Liver (tissue), 9 donors: ENCODE measurements around the gene RNFT2. TPM values are rescaled to one million over a fixed set of nuclear protein-coding genes. Genes with fewer than 3 reads are reported as not detected.
A peak's percentile ranks its signal among the peaks of the same experiment; 100 is the strongest.

Experiments
- DNase-seq: peaks from one replicate; pipeline ENCODE4 v3.0.0-alpha.2; 2017; ENCODE audit warnings: low spot score
- H3K27ac ChIP-seq, 2 donors: one replicate each; pipeline ENCODE4 v1.7.0; 2013; ENCODE audit warnings: inconsistent platforms in 2 of 2, low read length in 2 of 2, control low read depth in 1 of 2, low read depth in 1 of 2, mild to moderate bottlenecking in 1 of 2
- H3K27me3 ChIP-seq, 4 donors: one replicate each; pipeline versions ENCODE4 v1.6.1 to v1.7.0; 2013; ENCODE audit warnings: low read length in 3 of 4, inconsistent platforms in 1 of 4, mild to moderate bottlenecking in 1 of 4, moderate library complexity in 1 of 4; ENCODE audit not compliant: control insufficient read depth in 4 of 4, insufficient read depth in 4 of 4
- H3K36me3 ChIP-seq, 4 donors: one replicate each; pipeline versions ENCODE4 v1.6.1 to v1.7.0; 2013; ENCODE audit warnings: low read length in 3 of 4, mild to moderate bottlenecking in 3 of 4, low read depth in 1 of 4, moderate library complexity in 1 of 4; ENCODE audit not compliant: control insufficient read depth in 4 of 4, insufficient read depth in 3 of 4
- H3K4me1 ChIP-seq, 4 donors: one replicate each; pipeline versions ENCODE4 v1.6.1 to v1.7.0; 2013; ENCODE audit warnings: low read length in 3 of 4, mild to moderate bottlenecking in 3 of 4, moderate library complexity in 1 of 4; ENCODE audit not compliant: control insufficient read depth in 4 of 4, insufficient read depth in 4 of 4
- H3K4me3 ChIP-seq, 3 donors: one replicate each; pipeline versions ENCODE4 v1.6.1 to v1.7.0; 2013; ENCODE audit warnings: low read length in 3 of 3, control low read depth in 1 of 3, low read depth in 1 of 3, mild to moderate bottlenecking in 1 of 3
- H3K9ac ChIP-seq, 2 donors: one replicate each; pipeline ENCODE4 v1.7.0; 2013; ENCODE audit warnings: low read length in 2 of 2, mild to moderate bottlenecking in 2 of 2, moderate library complexity in 2 of 2, control low read depth in 1 of 2, low read depth in 1 of 2
- H3K9me3 ChIP-seq, 4 donors: one replicate each; pipeline versions ENCODE4 v1.6.1 to v1.7.0; 2013; ENCODE audit warnings: low read length in 3 of 4; ENCODE audit not compliant: control insufficient read depth in 4 of 4
- EGR1 ChIP-seq, 2 donors: IDR thresholded peaks; 2 replicates each; pipeline ENCODE4 v1.6.1; 2016 to 2018; ENCODE audit warnings: antibody characterized with exemption in 2 of 2, low read depth in 2 of 2
- FOXA1 ChIP-seq: IDR thresholded peaks from 2 replicates; pipeline ENCODE4 v1.6.1; 2016; ENCODE audit warnings: antibody characterized with exemption
- FOXA2 ChIP-seq: IDR thresholded peaks from 2 replicates; pipeline ENCODE4 v1.6.1; 2016; ENCODE audit warnings: antibody characterized with exemption
- GABPA ChIP-seq, 2 donors: IDR thresholded peaks in 1 of 2; conservative IDR thresholded peaks in 1 of 2; 2 replicates each; pipeline ENCODE4 v1.6.1; 2016; ENCODE audit warnings: antibody characterized with exemption in 2 of 2, mild to moderate bottlenecking in 1 of 2, moderate library complexity in 1 of 2
- HNF4A ChIP-seq, 2 donors: conservative IDR thresholded peaks; 2 replicates each; pipeline ENCODE4 v1.6.1; 2016; ENCODE audit warnings: antibody characterized with exemption in 2 of 2, mild to moderate bottlenecking in 2 of 2
- HNF4G ChIP-seq: IDR thresholded peaks from 2 replicates; pipeline ENCODE4 v1.6.1; 2016; ENCODE audit warnings: antibody characterized with exemption
- JUND ChIP-seq, 2 donors: IDR thresholded peaks; 2 replicates each; pipeline ENCODE4 v1.6.1; 2016; ENCODE audit warnings: antibody characterized with exemption in 2 of 2
- NR2F2 ChIP-seq: IDR thresholded peaks from 2 replicates; pipeline ENCODE4 v1.6.1; 2016; ENCODE audit warnings: antibody characterized with exemption
- RXRA ChIP-seq, 2 donors: IDR thresholded peaks; 2 replicates each; pipeline ENCODE4 v1.6.1; 2017 to 2018; ENCODE audit warnings: antibody characterized with exemption in 2 of 2, mild to moderate bottlenecking in 1 of 2
- SP1 ChIP-seq: IDR thresholded peaks from 2 replicates; pipeline ENCODE4 v1.6.1; 2018; ENCODE audit warnings: antibody characterized with exemption, mild to moderate bottlenecking
- TAF1 ChIP-seq: conservative IDR thresholded peaks from 2 replicates; pipeline ENCODE4 v1.6.1; 2016; ENCODE audit warnings: antibody characterized with exemption, mild to moderate bottlenecking
- YY1 ChIP-seq: IDR thresholded peaks from 2 replicates; pipeline ENCODE4 v1.6.1; 2016; ENCODE audit warnings: antibody characterized with exemption, mild to moderate bottlenecking
- WGBS: extraction: QIAGEN DNeasy Blood & Tissue Kit; methylation state at CpG from one replicate; pipeline ENCODE4 v1.1.7; 2013; 5-methylcytosine and 5-hydroxymethylcytosine counted together
- polyA plus RNA-seq, 2 donors: library from polyadenylated mRNA; stranded (reverse) in 1 of 2; unstranded in 1 of 2; fragments of 200-250 nt in 1 of 2; fragments of >200 nt in 1 of 2; fragmentation: Nextera tagmentation in 1 of 2; extraction: Ambion mirVana in 1 of 2; gene quantifications; one replicate each; pipeline versions ENCODE4 v1.2.1 to v1.2.3, GENCODE V29; 2013 to 2015
- total RNA-seq, 2 donors: library from RNA; depleted of rRNA; stranded (reverse); fragments of >200 nt; gene quantifications; one replicate each; pipeline ENCODE4 v1.2.3, GENCODE V29; 2014
- TF ChIP-seq, protein P1 (sequence below): IDR thresholded peaks from 2 replicates; pipeline ENCODE4 v1.6.1; 2016; ENCODE audit warnings: antibody characterized with exemption
- TF ChIP-seq, protein P2 (sequence below): IDR thresholded peaks from 2 replicates; pipeline ENCODE4 v1.6.1; 2016; ENCODE audit warnings: antibody characterized with exemption, mild to moderate bottlenecking
- TF ChIP-seq, protein P3 (sequence below): IDR thresholded peaks from 2 replicates; pipeline ENCODE4 v1.6.1; 2016; ENCODE audit warnings: antibody characterized with exemption
- TF ChIP-seq, protein P4 (sequence below): fragments of 150-350 bp; IDR thresholded peaks from 2 replicates; pipeline ENCODE4 v1.5.1; 2017; ENCODE audit warnings: improper control_type of control experiment, low read depth, low read length; ENCODE audit not compliant: missing input control
- donor health status: healthy.
- donor health status: healthy.
- donor health status: healthy.
- donor health status: healthy.
- donor health status: healthy.

The RNFT2 gene
- total and polyA plus RNA-seq, 4 donors = 0.13 to 1.4 (median 0.19) TPM

DNA sequence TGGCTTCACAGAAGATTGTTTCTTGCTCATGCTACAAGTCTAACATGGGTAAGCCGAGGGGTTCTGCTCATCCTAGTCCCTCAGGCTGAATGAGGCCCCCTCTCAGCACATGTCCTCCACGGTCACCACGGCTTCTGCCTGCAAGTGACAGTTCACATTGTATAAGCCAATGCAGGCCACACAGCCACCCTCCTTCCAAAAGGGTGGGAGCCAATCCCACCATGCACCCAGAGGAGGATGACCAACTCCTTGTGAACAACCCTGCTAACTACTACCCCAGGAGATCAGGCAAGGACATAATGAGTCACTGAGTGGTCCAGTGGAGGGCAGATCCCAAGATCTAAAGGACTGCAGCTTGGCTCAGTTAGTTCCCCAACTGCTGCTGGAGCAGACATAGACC, 6.3 kb upstream of the RNFT2 start:
- no peak for DNase-seq
- Histone ChIP-seq H3K27ac (no peak overlapping the region), H3K4me1 (peaks cover 5 to 21% (median 18%) of the 10 kb centered on the region in 4 donors), H3K4me3 (no peak overlapping the region), H3K9ac (no peak overlapping the region), H3K27me3 (no peaks in the 10 kb centered on the region), H3K9me3 (no peaks in the 10 kb centered on the region), H3K36me3 (peaks cover 0 to 3% (median 0%) of the 10 kb centered on the region in 4 donors)
- TF ChIP-seq FOXA1 (no peak), HNF4G (no peak), GABPA (IDR thresholded peaks at IDR 0.05 in 1 of 2, conservative IDR thresholded peaks at IDR 0.05 in 1 of 2) (no peak), JUND (IDR thresholded peaks at IDR 0.05) (no peak)
- TF ChIP-seq, protein P1, sequence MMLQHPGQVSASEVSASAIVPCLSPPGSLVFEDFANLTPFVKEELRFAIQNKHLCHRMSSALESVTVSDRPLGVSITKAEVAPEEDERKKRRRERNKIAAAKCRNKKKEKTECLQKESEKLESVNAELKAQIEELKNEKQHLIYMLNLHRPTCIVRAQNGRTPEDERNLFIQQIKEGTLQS = no peak
- 96% methylated on average over 3 of the region's 3 CpGs for WGBS

DNA sequence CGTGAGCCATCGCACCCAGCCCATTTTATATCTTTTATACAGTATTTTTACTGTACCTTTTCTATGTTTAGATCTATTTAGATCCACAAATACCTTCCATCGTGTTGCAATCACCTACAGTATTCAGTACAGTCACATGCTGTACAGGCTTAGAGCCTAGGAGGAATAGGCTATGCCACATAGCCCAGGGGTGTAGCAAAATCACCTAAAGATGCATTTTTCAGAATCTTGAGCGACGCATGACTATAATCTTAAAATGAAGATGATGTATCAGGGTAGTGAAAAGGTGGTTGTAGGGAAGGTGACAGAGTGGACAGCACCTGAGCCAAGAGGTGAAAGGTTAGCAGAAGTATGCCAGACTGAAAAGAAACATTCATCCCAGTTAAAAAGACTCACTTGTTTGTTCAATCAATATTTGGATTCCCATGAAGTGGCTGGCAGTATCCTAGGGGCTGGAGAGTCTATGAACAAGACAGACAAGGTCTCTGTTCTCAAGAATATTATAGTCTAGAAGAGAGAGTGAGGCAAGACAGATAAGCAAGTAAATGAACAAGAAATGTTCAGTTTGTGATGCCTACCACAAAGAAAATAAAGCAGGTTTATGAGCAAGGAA, 3.9 kb upstream of the RNFT2 start:
- no peak for DNase-seq
- H3K36me3 ChIP-seq = no peaks in the 10 kb centered on the region
- TF ChIP-seq HNF4A (conservative IDR thresholded peaks at IDR 0.05) (peak; percentile 24 to 34), JUND (IDR thresholded peaks at IDR 0.05) (peak in 1 of 2 donors; percentile 26), GABPA (IDR thresholded peaks at IDR 0.05 in 1 of 2, conservative IDR thresholded peaks at IDR 0.05 in 1 of 2) (no peak), FOXA1 (no peak), SP1 (peak; percentile 48), EGR1 (IDR thresholded peaks at IDR 0.05; ENCODE audit: low read depth in 2 of 2) (no peak), TAF1 (no peak), RXRA (IDR thresholded peaks at IDR 0.05) (peak; percentile 66 to 71), FOXA2 (no peak), YY1 (peak; percentile 15), NR2F2 (peak; percentile 77)
- TF ChIP-seq, protein P2, sequence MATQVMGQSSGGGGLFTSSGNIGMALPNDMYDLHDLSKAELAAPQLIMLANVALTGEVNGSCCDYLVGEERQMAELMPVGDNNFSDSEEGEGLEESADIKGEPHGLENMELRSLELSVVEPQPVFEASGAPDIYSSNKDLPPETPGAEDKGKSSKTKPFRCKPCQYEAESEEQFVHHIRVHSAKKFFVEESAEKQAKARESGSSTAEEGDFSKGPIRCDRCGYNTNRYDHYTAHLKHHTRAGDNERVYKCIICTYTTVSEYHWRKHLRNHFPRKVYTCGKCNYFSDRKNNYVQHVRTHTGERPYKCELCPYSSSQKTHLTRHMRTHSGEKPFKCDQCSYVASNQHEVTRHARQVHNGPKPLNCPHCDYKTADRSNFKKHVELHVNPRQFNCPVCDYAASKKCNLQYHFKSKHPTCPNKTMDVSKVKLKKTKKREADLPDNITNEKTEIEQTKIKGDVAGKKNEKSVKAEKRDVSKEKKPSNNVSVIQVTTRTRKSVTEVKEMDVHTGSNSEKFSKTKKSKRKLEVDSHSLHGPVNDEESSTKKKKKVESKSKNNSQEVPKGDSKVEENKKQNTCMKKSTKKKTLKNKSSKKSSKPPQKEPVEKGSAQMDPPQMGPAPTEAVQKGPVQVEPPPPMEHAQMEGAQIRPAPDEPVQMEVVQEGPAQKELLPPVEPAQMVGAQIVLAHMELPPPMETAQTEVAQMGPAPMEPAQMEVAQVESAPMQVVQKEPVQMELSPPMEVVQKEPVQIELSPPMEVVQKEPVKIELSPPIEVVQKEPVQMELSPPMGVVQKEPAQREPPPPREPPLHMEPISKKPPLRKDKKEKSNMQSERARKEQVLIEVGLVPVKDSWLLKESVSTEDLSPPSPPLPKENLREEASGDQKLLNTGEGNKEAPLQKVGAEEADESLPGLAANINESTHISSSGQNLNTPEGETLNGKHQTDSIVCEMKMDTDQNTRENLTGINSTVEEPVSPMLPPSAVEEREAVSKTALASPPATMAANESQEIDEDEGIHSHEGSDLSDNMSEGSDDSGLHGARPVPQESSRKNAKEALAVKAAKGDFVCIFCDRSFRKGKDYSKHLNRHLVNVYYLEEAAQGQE = peak; percentile 14
- TF ChIP-seq, protein P3, sequence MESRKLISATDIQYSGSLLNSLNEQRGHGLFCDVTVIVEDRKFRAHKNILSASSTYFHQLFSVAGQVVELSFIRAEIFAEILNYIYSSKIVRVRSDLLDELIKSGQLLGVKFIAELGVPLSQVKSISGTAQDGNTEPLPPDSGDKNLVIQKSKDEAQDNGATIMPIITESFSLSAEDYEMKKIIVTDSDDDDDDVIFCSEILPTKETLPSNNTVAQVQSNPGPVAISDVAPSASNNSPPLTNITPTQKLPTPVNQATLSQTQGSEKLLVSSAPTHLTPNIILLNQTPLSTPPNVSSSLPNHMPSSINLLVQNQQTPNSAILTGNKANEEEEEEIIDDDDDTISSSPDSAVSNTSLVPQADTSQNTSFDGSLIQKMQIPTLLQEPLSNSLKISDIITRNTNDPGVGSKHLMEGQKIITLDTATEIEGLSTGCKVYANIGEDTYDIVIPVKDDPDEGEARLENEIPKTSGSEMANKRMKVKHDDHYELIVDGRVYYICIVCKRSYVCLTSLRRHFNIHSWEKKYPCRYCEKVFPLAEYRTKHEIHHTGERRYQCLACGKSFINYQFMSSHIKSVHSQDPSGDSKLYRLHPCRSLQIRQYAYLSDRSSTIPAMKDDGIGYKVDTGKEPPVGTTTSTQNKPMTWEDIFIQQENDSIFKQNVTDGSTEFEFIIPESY = no peak
- TF ChIP-seq, protein P4, sequence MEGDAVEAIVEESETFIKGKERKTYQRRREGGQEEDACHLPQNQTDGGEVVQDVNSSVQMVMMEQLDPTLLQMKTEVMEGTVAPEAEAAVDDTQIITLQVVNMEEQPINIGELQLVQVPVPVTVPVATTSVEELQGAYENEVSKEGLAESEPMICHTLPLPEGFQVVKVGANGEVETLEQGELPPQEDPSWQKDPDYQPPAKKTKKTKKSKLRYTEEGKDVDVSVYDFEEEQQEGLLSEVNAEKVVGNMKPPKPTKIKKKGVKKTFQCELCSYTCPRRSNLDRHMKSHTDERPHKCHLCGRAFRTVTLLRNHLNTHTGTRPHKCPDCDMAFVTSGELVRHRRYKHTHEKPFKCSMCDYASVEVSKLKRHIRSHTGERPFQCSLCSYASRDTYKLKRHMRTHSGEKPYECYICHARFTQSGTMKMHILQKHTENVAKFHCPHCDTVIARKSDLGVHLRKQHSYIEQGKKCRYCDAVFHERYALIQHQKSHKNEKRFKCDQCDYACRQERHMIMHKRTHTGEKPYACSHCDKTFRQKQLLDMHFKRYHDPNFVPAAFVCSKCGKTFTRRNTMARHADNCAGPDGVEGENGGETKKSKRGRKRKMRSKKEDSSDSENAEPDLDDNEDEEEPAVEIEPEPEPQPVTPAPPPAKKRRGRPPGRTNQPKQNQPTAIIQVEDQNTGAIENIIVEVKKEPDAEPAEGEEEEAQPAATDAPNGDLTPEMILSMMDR = no peak
- H3K27ac ChIP-seq = peak overlapping the region in 1 of 2 donors; percentile 34
- H3K9me3 ChIP-seq = no peaks in the 10 kb centered on the region
- WGBS = 67% methylated on average over 5 of the region's 5 CpGs
- peaks cover 3 to 33% (median 28%) of the 10 kb centered on the region in 4 donors for H3K4me1 ChIP-seq
- H3K9ac ChIP-seq = peak overlapping the region in 1 of 2 donors; percentile 6
- H3K4me3 ChIP-seq = no peak overlapping the region
- H3K27me3 ChIP-seq = no peaks in the 10 kb centered on the region
